ENCODE results near the gene DNAH6.
"Not testable (repeated sequence)": the region's sequence is repeated elsewhere in the genome, so short reads cannot be mapped to it uniquely, and the experiment has no call there.

DNAH6 gene

DNA sequence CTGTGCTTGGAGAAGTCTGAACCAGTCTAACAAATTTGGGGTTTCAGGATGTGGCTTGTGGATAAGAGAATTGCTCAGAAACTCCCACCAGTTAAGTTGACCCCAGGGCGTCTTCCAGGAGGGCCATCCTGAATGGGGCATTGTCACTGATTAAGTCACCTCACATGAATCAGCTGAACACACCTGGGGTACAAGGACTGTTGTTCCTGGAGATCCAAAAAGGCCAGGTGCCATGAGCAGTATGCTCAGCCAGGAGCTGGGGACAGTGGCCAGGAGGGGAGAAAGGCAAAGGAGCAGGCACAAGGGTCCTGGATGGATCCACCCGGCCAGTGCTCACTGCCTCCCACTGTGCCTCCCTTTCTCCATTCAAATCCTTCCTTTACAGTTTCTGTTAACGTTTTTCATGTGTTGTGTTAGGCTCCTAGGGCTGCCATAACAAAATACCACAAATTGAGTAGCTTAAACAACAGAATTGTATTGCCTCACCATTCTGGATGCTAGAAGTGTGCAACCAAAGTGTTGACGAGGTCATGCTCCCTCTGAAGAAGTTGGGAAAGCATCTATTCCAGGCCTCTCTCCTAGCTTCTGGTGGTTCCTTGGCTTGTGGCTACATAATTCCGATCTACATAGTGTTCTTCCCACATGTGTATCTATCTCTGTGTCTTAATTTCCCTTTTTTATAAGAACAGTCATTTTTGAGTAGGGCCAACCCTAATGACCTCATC is 331.2 kb downstream of the DNAH6 start:
- DNase-seq: no peak

DNA sequence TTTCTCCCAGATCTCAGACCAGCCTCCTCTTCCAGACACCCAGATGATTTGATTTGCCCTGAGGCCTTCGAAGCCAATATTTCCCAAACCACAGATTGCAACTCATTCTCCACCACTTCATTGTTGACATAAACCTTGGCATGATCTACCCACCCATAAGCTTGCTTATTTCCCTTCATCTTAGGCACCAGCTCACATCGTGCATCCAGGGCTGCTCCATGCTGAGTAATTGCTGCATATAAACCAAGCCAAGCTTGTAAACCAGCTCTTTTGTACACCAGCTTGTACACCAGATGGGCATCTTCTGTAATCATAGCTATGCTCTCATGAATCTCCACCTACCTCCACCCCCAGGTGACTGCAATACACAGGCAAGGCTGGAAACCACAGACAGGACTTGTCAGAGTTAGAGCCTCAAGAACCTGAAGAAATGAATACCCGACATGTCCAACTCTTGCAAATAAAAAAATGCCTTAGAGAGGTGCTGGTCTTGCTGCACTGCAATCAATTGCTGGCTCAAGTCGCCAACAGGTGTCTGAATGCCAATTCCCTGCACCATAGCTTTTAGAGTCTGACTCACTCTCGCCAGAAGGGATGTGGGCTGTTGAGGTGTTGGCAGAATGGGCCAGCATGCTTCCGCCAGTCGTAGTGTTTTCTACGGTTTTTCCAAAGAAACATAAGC is 333.1 kb downstream of the DNAH6 start:
- DNase-seq: peak; percentile 64

DNA sequence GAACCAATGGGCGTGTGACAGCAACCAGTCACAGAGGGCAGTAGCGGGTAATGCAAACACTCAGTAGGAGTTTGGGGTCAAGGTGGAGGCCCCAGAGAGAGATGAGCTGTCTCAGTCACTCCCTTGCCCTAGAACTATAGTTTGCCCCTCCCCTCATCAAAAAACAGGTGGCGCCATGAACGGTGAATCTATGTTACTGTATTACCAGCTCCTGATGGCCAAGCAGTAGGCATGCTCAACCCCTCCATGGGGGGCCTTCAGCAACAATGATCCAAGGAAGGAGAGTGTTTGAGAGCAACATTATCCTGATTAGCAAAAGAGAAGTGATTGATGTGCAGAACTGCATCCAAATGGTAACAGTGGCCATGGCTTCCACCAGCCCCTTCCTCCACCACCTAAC is 334.2 kb downstream of the DNAH6 start:
- DNase-seq: no peak

DNA sequence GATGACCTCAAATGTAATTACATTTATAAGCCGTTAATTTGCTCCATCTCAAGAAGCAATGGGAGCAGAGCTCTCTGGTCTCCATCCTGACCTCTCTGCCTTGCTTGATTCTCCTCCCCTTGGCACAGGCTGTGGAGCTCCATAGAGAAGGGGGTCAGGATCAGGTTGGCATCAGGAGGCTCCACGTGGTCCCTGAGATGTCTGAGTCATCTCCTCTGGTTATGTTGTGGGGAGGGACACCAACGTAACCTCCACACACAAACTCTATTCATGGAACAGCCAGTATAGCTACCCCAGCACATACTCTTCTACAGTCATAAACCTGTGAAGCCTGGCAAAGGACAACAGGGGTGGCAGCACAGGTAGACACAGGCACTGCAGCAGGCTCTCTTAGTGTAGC is 335.6 kb downstream of the DNAH6 start:
- peak; percentile 2 for DNase-seq

DNA sequence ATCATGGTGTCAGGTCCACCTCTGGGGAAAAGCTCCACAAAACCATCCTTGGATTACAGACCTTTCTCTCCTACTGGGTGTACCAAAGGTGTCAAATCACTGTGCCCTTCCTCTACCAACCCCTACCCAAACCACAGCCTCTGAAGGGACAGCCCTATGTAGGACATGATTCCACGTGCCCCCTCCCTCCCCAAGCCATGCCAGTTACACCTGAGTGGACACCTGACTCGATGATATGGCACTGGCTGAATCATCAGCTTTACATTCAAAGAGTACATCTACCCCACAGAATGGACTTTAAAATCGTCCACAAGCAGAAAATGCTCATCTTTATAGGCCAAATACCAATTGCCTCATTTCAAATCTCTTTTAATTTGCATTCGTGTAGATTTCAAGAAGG is 338.6 kb downstream of the DNAH6 start:
- DNase-seq: peak; percentile 2

DNA sequence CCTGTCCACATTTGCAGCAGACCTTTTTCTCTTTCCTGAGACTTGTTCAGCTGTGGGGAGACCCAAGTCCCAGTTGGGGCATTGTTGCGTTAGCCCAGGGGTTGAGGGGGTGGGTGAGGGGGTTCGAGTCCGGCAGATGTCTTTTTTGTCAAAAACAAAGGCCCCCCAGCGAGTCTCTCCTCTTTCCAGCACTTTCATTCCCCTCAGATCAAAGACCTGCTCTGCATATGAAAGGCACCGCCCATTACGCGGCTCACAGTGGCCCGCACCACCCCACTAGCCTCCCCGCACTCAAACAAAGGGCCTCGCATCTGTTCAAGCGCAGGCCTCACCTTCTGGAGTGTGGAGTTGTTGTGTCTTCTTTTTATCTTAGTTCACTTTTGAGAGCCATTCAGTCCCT is 339.4 kb downstream of the DNAH6 start:
- peak; percentile 32 for DNase-seq

DNA sequence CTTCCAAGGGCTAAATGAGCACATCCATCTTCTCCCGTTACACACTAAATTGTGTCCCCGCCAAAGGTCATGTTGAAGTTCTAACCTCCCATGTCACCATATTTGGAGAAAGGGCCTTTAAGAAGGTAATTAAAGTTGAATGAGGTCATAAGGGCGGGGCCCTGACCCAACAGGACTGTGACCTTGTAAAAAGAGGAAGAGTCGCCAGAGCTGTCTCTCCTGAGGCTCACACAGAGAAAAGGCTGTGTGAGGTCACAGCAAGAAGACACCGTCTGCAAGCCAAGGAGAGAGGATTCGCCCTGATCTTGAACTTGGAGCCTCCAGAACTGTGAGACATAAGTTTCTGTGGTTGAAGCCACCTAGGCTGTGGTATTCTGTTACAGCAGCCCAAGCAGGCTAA is 340.5 kb downstream of the DNAH6 start:
- DNase-seq: peak; percentile 63

DNA sequence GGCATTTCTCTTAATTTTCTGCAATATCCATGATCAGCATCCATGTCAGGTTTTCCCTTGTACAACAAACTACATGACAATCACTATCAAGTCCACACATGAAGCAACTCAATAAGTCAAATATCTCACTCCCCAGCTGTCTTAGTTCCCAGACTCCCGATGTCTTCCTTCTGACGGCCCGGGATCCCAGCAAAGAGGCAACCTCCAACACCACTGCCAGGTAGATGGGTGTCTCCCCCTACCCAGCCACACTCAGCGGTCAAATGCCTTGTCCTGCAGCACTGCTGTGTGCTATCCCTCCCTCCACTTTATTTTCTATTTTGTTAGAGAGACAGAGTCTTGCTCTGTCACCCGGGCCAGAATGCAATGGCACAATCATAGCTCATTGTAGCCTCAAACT is 341.3 kb downstream of the DNAH6 start:
- no peak for DNase-seq

DNA sequence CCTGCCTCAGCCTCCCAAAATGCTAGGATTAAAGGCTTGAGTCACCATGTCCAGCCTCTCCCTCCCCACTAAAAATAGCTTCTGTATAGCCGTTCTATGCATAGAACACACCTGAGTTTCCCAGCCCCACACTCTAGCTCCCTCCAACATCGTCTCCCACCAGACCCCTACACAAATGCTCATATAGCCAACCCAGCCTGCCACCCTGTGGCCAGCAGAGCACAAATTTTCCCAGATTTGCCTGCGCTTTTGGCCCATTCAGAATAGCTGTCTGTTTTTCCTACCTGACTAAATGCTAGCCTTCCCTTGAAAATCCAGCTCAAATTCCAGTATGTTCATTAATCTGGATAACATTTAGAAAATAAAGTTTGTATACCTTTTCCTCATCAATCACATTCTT is 341.8 kb downstream of the DNAH6 start:
- DNase-seq: no peak

DNA sequence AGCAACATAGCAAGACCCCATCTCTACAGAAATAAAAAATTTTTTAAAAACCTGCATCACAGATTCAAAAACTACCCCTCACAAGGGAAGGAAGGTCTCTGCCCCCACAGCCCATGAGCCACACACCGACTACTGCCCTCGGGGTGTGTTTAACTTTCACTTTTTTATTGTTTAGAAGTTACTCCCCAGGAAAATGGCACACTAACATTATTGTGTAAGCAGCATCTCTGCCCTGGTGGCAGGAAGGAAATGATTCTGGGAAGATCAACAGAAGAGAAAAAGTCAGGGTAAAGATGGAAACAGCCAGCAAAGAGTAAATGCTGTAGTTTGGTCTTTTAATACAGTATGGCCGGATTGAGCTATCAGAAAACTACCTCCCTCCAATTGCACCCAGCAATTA is 342.6 kb downstream of the DNAH6 start:
- no peak for DNase-seq

DNA sequence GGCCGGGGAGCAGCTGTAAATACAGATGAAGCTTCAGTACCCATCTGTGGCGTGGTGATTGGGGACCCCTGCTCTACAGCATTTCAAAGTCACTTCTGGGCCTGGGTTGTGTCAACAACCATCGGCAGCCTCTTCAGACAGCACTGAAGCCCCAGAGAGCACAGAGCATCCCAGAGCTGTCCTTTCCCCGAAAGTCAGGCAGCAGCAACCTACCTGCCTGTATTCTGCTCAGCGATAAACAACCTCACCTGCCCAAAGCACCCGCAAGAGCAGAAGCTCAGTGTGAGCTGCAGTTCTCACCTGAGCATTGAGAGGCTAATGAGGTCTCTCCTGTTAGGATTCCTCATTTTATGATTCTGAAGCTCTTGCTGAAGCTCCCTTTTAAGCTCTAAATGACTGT is 345.2 kb downstream of the DNAH6 start:
- peak; percentile 1 for DNase-seq

DNA sequence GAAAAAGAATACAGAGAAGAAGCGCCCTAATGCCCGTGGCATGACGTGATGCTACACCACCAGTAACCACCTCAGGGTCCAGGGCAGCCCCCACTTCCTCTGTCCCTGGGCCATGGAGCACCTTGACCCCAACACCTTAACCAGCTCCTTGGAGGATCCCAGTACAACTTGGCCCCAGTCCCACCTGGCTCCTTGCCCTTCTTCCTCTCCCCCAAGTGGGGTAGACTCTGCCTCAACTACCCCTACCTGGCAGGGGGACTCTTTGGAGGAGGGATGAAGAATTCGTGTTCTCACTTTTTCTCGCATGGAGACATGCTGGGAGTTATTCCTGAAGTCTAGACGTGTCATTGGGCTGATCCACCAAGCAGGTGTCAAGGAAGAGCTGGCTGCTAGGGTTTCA is 345.7 kb downstream of the DNAH6 start:
- DNase-seq: peak; percentile 1

DNA sequence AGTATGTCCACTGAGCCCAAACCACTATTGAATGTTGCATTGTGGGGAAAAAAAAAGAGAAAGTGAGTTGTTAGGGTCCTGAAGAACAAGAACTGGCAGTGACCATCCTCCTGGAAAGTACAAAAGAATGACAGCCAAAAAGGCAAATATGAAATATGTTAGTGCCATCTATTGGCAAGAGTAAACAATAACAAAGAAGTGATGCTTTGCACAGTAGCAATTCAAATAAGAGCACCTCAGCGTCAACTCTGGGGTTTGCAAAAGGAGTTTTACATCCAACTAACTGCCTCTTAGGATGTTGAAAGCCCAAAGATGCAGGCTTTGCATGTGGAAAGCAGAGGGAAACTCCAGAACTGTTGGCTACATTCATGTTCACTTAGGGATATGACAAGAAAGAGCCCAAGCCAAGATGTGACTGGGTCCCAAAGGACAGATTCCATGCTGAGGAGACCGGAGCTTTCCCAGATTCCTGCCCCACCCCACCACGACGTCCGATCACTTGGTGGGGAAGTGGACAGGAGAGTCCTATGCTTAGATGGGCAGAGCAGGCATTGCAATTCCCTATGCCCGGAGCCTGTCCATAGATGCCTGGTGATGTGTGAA is 349.0 kb downstream of the DNAH6 start:
- peak; percentile 3 for DNase-seq

DNA sequence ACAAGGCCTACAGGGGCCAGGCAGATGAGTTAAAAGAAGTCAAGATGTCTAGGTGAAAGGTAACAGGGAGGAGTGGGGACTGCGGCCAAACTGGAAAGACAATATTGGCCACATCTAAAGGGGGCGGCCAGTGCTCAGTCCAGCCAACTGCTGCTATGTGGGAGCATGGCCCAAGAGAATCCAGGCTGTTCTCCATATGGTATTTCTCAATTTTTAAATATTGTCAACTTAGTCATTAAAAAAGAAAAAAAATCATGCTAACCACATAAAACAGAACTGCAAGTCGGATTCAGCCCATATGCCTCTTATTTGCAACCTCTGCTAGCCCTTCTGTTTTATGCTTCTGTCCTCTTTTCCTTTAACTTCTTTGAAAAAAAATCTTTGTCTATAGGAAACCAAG is 349.8 kb downstream of the DNAH6 start:
- peak; percentile 1 for DNase-seq

DNA sequence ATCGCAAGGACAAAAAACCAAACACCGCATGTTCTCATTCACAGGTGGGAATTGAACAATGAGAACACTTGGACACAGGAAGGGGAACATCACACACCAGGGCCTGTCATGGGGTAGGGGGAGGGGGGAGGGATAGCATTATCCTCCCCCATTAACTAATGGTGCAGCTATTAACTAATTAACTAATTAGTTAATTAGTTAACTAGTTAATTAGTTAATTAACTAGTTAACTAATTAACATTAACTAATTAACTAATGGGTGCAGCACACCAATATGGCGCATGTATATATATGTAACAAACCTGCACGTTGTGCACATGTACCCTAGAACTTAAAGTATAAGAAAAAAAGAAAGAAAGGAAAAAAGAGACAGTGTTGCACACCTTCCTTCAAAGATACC is 352.0 kb downstream of the DNAH6 start:
- not testable (repeated sequence) for DNase-seq
